AG04450 (cell line): ENCODE data around the gene PRDM2. TPM values are rescaled to one million over a fixed set of nuclear protein-coding genes. Genes with fewer than 3 reads are reported as not detected.

ENCODE experiments used
- CTCF ChIA-PET: fragments of 300-600, 350-600 bp; formaldehyde crosslinking; extraction: SDS; loops from one replicate; lab custom pipeline; 2022; ENCODE audit warnings: antibody characterized with exemption, inconsistent platforms; lab: Charles Lee
- POLR2A ChIA-PET: fragments of 350-600 bp; formaldehyde crosslinking; extraction: SDS; loops from one replicate; lab custom pipeline; 2021; ENCODE audit warnings: antibody characterized with exemption, inconsistent platforms; lab: Yijun Ruan, JAX
- DNase-seq: peaks from one replicate; pipeline ENCODE4 v3.0.0-alpha.2; 2011; ENCODE audit warnings: low read depth, low spot score
- H3K27ac ChIP-seq: one replicate; pipeline ENCODE4 v1.5.1; 2012; ENCODE audit warnings: low read depth, low read length, control low read depth
- H3K27me3 ChIP-seq: one replicate; pipeline ENCODE4 v1.6.0; 2012; ENCODE audit warnings: low read length; ENCODE audit not compliant: control insufficient read depth, insufficient read depth
- H3K4me3 ChIP-seq: 2 replicates; pipeline ENCODE4 v1.5.1; 2011; ENCODE audit warnings: mild to moderate bottlenecking, low read depth, low read length, control low read depth
- H3K9me3 ChIP-seq: 2 replicates; pipeline ENCODE4 v1.5.1; 2012; ENCODE audit warnings: low read length; ENCODE audit not compliant: control insufficient read depth, insufficient read depth
- CTCF ChIP-seq: IDR thresholded peaks from 2 replicates; pipeline ENCODE4 v1.5.1; 2011; ENCODE audit warnings: low read depth, low read length, control low read depth, inconsistent platforms
- polyA plus RNA-seq: library from polyadenylated mRNA; depleted of rRNA; stranded (reverse); fragments of >200 nt; gene quantifications from 2 replicates; pipeline ENCODE4 v1.2.3, GENCODE V29; 2011; rRNA removed
- small RNA-seq: library from RNA; depleted of rRNA; stranded (forward); fragments of <200 nt; gene quantifications from one replicate; pipeline ENCODE3, GENCODE V24; 2012; ENCODE audit warnings: low read depth; ENCODE audit not compliant: insufficient read length

PRDM2 gene
- polyA plus RNA-seq, 1 experiment, result 16.4 TPM

GRCh38 chr1:13869172-13869797 is 169.3 kb downstream of the PRDM2 start:
- no peak overlapping the region for H3K27ac ChIP-seq
- peaks cover 18% of the 10 kb centered on the region for H3K9me3 ChIP-seq
- CTCF ChIA-PET, result no interaction called here
- no peak for TF ChIP-seq CTCF
- no peak for DNase-seq
- no peaks in the 10 kb centered on the region for H3K27me3 ChIP-seq
- no peak overlapping the region for H3K4me3 ChIP-seq
- POLR2A ChIA-PET, result no interaction called here

GRCh38 chr1:13871413-13871812 is 171.4 kb downstream of the PRDM2 start:
- no peaks in the 10 kb centered on the region for H3K27me3 ChIP-seq
- H3K27ac ChIP-seq, result no peak overlapping the region
- no peak for TF ChIP-seq CTCF
- ChIA-PET POLR2A (no interaction called here), CTCF (no interaction called here)
- H3K9me3 ChIP-seq, result peaks cover 26% of the 10 kb centered on the region
- no peak overlapping the region for H3K4me3 ChIP-seq
- DNase-seq, result no peak

- ChIA-PET POLR2A (no interaction called here), CTCF (no interaction called here)
- Histone ChIP-seq H3K27me3 (no peaks in the 10 kb centered on the region), H3K27ac (no peak overlapping the region), H3K9me3 (peaks cover 28% of the 10 kb centered on the region), H3K4me3 (no peak overlapping the region)
- no peak for DNase-seq
- TF ChIP-seq CTCF, result no peak
Observed at GRCh38 chr1:13871886-13872285, 171.9 kb downstream of the PRDM2 start.

- no peak for TF ChIP-seq CTCF
- DNase-seq, result no peak
- H3K4me3 ChIP-seq, result no peak overlapping the region
- CTCF ChIA-PET, result no interaction called here
- POLR2A ChIA-PET, result no interaction called here
- no peak overlapping the region for H3K27ac ChIP-seq
- no peaks in the 10 kb centered on the region for H3K27me3 ChIP-seq
- peaks cover 40% of the 10 kb centered on the region for H3K9me3 ChIP-seq
Observed at GRCh38 chr1:13873032-13873431, 173.0 kb downstream of the PRDM2 start.

Small RNAs within 50 kb of the gene (small RNA-seq; reads per million reads assigned to genes)
- not detected for gene RF00564

Other genes starting within 250 kb of the PRDM2 start
- gene LRRC38, start 186.2 kb upstream of the PRDM2 start, polyA plus RNA-seq, result not detected in 2 replicates
- gene PDPN, start 116.4 kb upstream of the PRDM2 start, polyA plus RNA-seq, result 0.55 and 0.57 TPM in 2 replicates